GM12864 (cell line): ENCODE results near the gene TK2.

ENCODE experiments used
- DNase-seq: peaks from one replicate; pipeline ENCODE4 v3.0.0-alpha.2; 2011; ENCODE audit warnings: low read depth
- H3K4me3 ChIP-seq: 2 replicates; pipeline ENCODE4 v1.5.1; 2011; ENCODE audit warnings: mild to moderate bottlenecking, low read depth, low read length, control low read depth
- TF ChIP-seq, protein P1 (sequence below): IDR thresholded peaks from 2 replicates; pipeline ENCODE4 v1.5.1; 2011; ENCODE audit warnings: low read depth, mild to moderate bottlenecking, moderate library complexity, low read length, control low read depth, inconsistent platforms; ENCODE audit errors: missing control alignments

Gene TK2

DNA sequence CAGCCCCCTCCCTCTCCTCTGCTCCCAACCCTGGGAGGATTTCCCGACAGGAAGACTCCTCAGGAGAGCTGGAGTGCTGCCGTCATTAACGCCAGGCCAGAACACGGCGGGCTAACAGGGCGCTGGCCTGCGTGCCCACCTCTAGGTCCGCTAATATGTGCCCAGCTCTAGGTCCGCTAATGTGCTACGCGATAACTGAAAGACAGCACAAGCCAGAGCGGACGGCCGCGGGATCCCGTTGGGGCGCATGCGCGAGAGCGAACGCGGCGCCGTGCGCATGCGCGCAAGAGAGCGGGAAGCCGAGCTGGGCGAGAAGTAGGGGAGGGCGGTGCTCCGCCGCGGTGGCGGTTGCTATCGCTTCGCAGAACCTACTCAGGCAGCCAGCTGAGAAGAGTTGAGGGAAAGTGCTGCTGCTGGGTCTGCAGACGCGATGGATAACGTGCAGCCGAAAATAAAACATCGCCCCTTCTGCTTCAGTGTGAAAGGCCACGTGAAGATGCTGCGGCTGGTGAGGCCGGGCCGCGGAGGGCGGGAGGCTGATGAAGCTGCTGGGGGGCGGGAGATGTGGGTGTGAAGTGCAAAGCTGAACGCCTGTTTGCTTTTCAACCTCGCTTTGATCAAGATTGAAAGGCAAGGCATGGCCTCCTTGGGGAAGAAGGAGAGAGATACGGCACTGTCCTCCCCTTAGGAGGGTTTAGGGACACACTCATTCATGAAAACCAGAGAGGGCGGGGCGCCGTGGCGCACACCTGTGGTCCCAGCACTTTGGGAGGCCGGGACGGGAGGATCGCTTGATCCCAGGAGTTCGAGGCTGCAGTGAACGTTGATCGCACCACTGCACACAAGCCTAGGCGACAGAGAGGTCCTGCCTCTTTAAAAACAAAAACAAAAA lies 2.6 kb upstream of the TK2 start, which contains the start of gene CKLF:
TSS of gene CKLF (plus strand) at position 291 of the 892 bp plus-strand sequence. CDS start at position 431, 140 bp downstream.
- H3K4me3 ChIP-seq = peak within 1 kb of the TSS; percentile 55
- peak; percentile 61 for DNase-seq
- TF ChIP-seq, protein P1, sequence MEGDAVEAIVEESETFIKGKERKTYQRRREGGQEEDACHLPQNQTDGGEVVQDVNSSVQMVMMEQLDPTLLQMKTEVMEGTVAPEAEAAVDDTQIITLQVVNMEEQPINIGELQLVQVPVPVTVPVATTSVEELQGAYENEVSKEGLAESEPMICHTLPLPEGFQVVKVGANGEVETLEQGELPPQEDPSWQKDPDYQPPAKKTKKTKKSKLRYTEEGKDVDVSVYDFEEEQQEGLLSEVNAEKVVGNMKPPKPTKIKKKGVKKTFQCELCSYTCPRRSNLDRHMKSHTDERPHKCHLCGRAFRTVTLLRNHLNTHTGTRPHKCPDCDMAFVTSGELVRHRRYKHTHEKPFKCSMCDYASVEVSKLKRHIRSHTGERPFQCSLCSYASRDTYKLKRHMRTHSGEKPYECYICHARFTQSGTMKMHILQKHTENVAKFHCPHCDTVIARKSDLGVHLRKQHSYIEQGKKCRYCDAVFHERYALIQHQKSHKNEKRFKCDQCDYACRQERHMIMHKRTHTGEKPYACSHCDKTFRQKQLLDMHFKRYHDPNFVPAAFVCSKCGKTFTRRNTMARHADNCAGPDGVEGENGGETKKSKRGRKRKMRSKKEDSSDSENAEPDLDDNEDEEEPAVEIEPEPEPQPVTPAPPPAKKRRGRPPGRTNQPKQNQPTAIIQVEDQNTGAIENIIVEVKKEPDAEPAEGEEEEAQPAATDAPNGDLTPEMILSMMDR = no peak

DNA sequence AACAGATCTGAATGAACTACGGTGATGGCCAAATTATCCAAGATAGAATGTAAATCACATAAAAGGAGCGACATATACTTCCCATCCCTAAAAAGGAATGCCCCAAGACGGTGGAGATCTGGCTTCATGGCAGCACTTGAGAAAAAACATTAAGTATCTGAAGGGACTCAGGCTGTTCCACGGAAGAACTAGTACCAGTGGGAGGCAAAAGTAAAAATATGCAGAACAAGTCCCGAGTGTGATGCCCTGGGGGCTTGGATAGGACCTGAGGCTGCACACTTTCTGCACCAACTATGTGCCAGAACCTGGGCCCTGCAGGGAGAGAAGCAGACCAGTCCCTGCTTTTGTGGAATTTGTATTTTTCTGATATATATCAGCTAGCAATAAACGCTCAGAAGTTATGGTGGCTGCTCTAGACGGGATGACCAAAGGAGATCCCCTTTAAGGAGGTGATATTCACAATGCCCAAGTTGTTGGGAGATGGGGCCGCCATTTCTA lies 1.9 kb upstream of the TK2 start:
- TF ChIP-seq, protein P1 = no peak
- DNase-seq = no peak
- H3K4me3 ChIP-seq = peak overlapping the region; percentile 55

DNA sequence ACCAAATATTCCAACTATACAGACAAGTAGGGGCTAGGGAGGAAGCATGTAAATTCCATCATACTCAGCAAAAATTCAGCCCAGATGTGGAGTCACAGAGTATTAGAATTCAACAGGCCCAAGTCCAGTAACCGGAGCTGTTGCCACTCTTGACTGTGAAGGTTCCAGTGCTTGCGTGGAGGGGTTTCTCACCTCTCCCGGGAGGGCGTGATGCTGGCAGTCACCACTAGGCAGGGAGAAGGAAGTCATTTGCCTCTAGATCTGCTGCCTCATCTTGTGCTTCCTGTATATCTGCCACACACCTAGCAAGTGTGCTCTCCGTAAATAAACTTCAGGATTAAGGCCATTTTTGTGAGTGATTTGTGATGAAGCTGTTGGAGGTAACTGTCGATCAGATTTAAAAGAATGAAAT lies 1.4 kb upstream of the TK2 start:
- TF ChIP-seq, protein P1 = peak; percentile 64
- peak; percentile 30 for DNase-seq
- no peak overlapping the region for H3K4me3 ChIP-seq

DNA sequence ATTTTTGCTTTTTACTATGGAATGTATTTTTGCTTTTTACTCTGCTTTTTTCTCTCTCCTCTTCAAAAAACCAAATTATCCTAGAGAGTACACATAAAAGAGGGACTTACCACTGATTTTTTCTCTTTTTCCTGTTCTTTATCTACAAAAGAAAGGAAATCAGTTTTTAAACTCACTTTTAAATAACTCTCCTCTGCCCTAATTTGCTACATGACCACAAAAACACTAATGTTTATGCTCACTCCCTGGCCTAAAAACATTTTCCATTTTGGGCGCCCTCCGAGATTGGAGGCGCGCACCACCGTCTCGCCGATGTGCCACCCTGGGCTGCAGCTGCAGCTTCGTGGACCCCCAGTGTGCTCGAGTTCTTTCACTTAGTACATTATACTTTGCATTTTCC lies 1.1 kb downstream of the TK2 start:
- no peak overlapping the region for H3K4me3 ChIP-seq
- TF ChIP-seq, protein P1 = no peak

DNA sequence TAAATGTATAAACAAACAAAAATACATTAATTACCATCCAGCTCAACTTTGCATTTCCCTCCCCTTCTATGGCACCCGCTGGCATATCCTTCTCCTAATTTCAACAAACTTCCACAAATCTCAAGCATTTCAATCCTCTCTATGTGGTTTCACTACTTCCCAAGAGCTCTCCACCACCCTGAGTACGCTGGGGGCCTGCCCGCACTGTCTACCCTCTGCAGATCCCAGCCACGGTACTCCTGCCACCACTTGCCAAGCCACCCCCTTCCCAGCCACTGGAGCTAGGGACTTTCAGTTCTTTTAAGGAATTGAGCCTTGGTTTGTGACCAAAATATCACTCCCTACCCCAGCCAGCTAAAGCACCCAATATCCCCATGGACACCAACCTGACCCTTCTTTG lies 1.9 kb downstream of the TK2 start:
- no peak for DNase-seq
- TF ChIP-seq, protein P1 = no peak
- no peak overlapping the region for H3K4me3 ChIP-seq

More for the DNA sequence above, 1.1 kb downstream of the TK2 start:
- no peak for DNase-seq

DNA sequence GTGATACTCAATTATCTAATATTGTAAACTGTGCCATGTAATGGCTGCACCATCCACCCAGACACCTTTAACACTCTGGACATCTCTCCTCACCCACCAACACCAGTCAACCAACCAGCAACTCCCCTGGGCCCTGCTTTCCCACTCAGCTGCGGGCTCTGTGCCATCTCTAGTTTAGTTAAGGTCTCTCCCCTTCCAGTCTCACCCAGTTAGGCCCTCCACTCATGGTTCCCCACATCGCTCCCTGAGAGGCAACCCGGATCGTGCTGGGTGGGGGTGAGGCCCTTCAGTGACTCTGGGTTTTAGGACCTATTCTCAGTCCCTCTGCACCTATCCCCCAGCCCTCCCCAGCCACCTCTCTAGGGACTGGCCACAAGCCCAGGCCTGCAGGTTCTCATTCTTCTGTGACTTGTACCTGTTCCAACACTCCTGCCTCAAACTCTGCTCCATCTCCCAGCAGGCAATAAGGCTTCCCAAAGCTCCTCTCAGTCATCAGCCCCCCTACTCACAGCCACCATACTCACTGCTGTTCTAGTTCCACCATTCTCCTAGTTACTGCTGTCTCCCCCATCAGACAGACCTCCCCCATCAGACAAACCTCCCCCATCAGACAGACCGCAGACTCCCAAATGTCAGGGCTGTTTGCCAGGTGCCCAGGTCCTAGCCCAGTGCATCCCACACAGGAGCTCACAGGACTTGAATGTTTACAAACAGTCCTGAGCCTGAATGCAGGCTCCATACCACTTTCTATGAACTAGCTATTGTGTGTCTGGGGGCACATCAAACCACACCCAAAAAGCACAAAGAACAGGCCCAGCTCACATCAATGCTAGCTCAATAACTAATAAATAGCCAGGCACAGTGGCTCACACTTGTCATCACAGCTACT lies 2.6 kb downstream of the TK2 start:
- H3K4me3 ChIP-seq = no peak overlapping the region

More for the DNA sequence above, 2.6 kb downstream of the TK2 start:
- no peak for DNase-seq
- TF ChIP-seq, protein P1 = no peak
